Karpas-422 (cell line): ENCODE results near the gene DERA. TPM values are rescaled to one million over a fixed set of nuclear protein-coding genes. Genes with fewer than 3 reads are reported as not detected.

Experiments
- DNase-seq: peaks from one replicate; pipeline ENCODE4 v3.0.0-alpha.2; 2015
- H2AFZ ChIP-seq: fragments of 200-600 bp; sonication (generic); 2 replicates; pipeline ENCODE4 v1.6.1; 2014; ENCODE audit warnings: antibody characterized with exemption, low read length, mixed read lengths
- H3K27ac ChIP-seq: fragments of 200-600 bp; sonication (generic); 2 replicates; pipeline ENCODE4 v1.5.1; 2014; ENCODE audit warnings: mild to moderate bottlenecking, low read length, moderate library complexity
- H3K27me3 ChIP-seq: fragments of 200-600 bp; sonication (generic); 2 replicates; pipeline ENCODE4 v1.6.1; 2014; ENCODE audit warnings: low read length, mixed read lengths
- H3K36me3 ChIP-seq: fragments of 200-600 bp; sonication (generic); 2 replicates; pipeline ENCODE4 v1.6.1; 2014; ENCODE audit warnings: low read length, mixed read lengths; ENCODE audit not compliant: insufficient read depth
- H3K4me1 ChIP-seq: fragments of 200-600 bp; sonication (generic); 2 replicates; pipeline ENCODE4 v1.6.1; 2014; ENCODE audit warnings: mild to moderate bottlenecking, low read length, mixed read lengths
- H3K4me2 ChIP-seq: fragments of 200-600 bp; sonication (generic); 2 replicates; pipeline ENCODE4 v1.6.1; 2014; ENCODE audit warnings: low read length, low read depth, mild to moderate bottlenecking; ENCODE audit not compliant: poor library complexity, severe bottlenecking
- H3K4me3 ChIP-seq: fragments of 200-600 bp; sonication (generic); 2 replicates; pipeline ENCODE4 v1.5.1; 2014; ENCODE audit warnings: mild to moderate bottlenecking, antibody characterized with exemption, low read length, mixed read lengths
- H3K79me2 ChIP-seq: fragments of 200-600 bp; sonication (generic); 2 replicates; pipeline ENCODE4 v1.6.1; 2014; ENCODE audit warnings: mild to moderate bottlenecking, low read length, mixed read lengths
- H3K9ac ChIP-seq: fragments of 200-600 bp; sonication (generic); 2 replicates; pipeline ENCODE4 v1.6.0; 2014; ENCODE audit warnings: low read length
- H3K9me2 ChIP-seq: fragments of 200-600 bp; sonication (generic), shearing (Covaris generic); replicated peaks from 2 replicates; pipeline ENCODE4 v1.6.0; 2014; ENCODE audit warnings: mild to moderate bottlenecking, low read length, moderate library complexity; ENCODE audit not compliant: insufficient read depth
- H3K9me3 ChIP-seq: fragments of 300-700, 200-600 bp; sonication (generic); 2 replicates; pipeline ENCODE4 v1.6.1; 2014; ENCODE audit warnings: low read length, mixed read lengths
- H4K20me1 ChIP-seq: fragments of 200-600 bp; sonication (generic); 2 replicates; pipeline ENCODE4 v1.6.1; 2014; ENCODE audit warnings: mild to moderate bottlenecking, antibody characterized with exemption, low read length, low read depth; ENCODE audit not compliant: insufficient read depth
- total RNA-seq: library from RNA; depleted of rRNA; stranded (reverse); fragments of >200 nt; shearing (Covaris generic); gene quantifications from 2 replicates; pipeline ENCODE4 v1.2.3, GENCODE V29; 2014; ENCODE audit warnings: low replicate concordance

The DERA gene
- total RNA-seq, 1 experiment from 2014 or later, result 11.1 TPM

- no peak for DNase-seq
- H3K27me3 ChIP-seq, result no peaks in the 10 kb centered on the region
- H3K36me3 ChIP-seq, result no peaks in the 10 kb centered on the region
- no peak overlapping the region for H2AFZ ChIP-seq
- peaks cover 24% of the 10 kb centered on the region for H3K4me1 ChIP-seq
- H4K20me1 ChIP-seq, result no peaks in the 10 kb centered on the region
- no peak overlapping the region for H3K27ac ChIP-seq
- H3K9ac ChIP-seq, result no peak overlapping the region
- no peak overlapping the region for H3K4me3 ChIP-seq
- no peak overlapping the region for H3K4me2 ChIP-seq
- H3K9me3 ChIP-seq, result no peaks in the 10 kb centered on the region
- no peaks in the 10 kb centered on the region for H3K9me2 ChIP-seq
- no peaks in the 10 kb centered on the region for H3K79me2 ChIP-seq
These were observed 76.6 kb downstream of the DERA start for GRCh38 chr12:15987696-15988095.

- Histone ChIP-seq H3K27ac (no peak overlapping the region), H3K4me2 (no peak overlapping the region), H3K4me3 (no peak overlapping the region), H3K36me3 (no peaks in the 10 kb centered on the region), H3K9me3 (no peaks in the 10 kb centered on the region), H3K27me3 (no peaks in the 10 kb centered on the region), H3K79me2 (no peaks in the 10 kb centered on the region), H3K9ac (no peak overlapping the region), H3K4me1 (peaks cover 24% of the 10 kb centered on the region), H3K9me2 (no peaks in the 10 kb centered on the region), H4K20me1 (no peaks in the 10 kb centered on the region), H2AFZ (no peak overlapping the region)
- DNase-seq, result no peak
These were observed 78.0 kb downstream of the DERA start for GRCh38 chr12:15988983-15989755.

- H3K79me2 ChIP-seq, result no peaks in the 10 kb centered on the region
These were observed 84.7 kb downstream of the DERA start for GRCh38 chr12:15995801-15996200.

GRCh38 chr12:15996254-15996653, 85.1 kb downstream of the DERA start:
- H3K79me2 ChIP-seq, result no peaks in the 10 kb centered on the region
- no peaks in the 10 kb centered on the region for H3K9me3 ChIP-seq
- no peak overlapping the region for H2AFZ ChIP-seq
- H3K27me3 ChIP-seq, result no peaks in the 10 kb centered on the region
- no peaks in the 10 kb centered on the region for H3K4me1 ChIP-seq
- H4K20me1 ChIP-seq, result no peaks in the 10 kb centered on the region
- H3K36me3 ChIP-seq, result no peaks in the 10 kb centered on the region
- H3K4me2 ChIP-seq, result no peak overlapping the region
- DNase-seq, result peak; percentile 45
- H3K27ac ChIP-seq, result no peak overlapping the region
- no peaks in the 10 kb centered on the region for H3K9me2 ChIP-seq
- H3K4me3 ChIP-seq, result no peak overlapping the region
- H3K9ac ChIP-seq, result no peak overlapping the region

More at GRCh38 chr12:15995801-15996200, 84.7 kb downstream of the DERA start:
- Histone ChIP-seq H4K20me1 (no peaks in the 10 kb centered on the region), H2AFZ (no peak overlapping the region), H3K4me2 (no peak overlapping the region), H3K4me1 (no peaks in the 10 kb centered on the region), H3K36me3 (no peaks in the 10 kb centered on the region), H3K9ac (no peak overlapping the region), H3K27me3 (no peaks in the 10 kb centered on the region), H3K9me2 (no peaks in the 10 kb centered on the region), H3K9me3 (no peaks in the 10 kb centered on the region), H3K27ac (no peak overlapping the region), H3K4me3 (no peak overlapping the region)
- DNase-seq, result no peak

- Histone ChIP-seq H3K4me1 (no peaks in the 10 kb centered on the region), H4K20me1 (no peaks in the 10 kb centered on the region), H3K9me2 (no peaks in the 10 kb centered on the region), H3K79me2 (no peaks in the 10 kb centered on the region), H3K4me3 (no peak overlapping the region), H2AFZ (no peak overlapping the region), H3K27ac (no peak overlapping the region), H3K27me3 (no peaks in the 10 kb centered on the region), H3K4me2 (no peak overlapping the region), H3K36me3 (no peaks in the 10 kb centered on the region), H3K9ac (no peak overlapping the region), H3K9me3 (no peaks in the 10 kb centered on the region)
- DNase-seq, result no peak
These were observed 85.8 kb downstream of the DERA start for GRCh38 chr12:15996948-15997347.

- Histone ChIP-seq H3K27me3 (no peaks in the 10 kb centered on the region), H3K36me3 (no peaks in the 10 kb centered on the region), H3K4me2 (no peak overlapping the region), H3K27ac (no peak overlapping the region), H3K4me1 (no peaks in the 10 kb centered on the region), H3K9me3 (no peaks in the 10 kb centered on the region), H3K4me3 (no peak overlapping the region), H4K20me1 (no peaks in the 10 kb centered on the region), H2AFZ (no peak overlapping the region), H3K9me2 (no peaks in the 10 kb centered on the region), H3K79me2 (no peaks in the 10 kb centered on the region), H3K9ac (no peak overlapping the region)
- DNase-seq, result no peak
These were observed 86.8 kb downstream of the DERA start for GRCh38 chr12:15997910-15998309.

- H3K4me3 ChIP-seq, result no peak overlapping the region
- H3K4me2 ChIP-seq, result no peak overlapping the region
These were observed 91.7 kb downstream of the DERA start for GRCh38 chr12:16002880-16003279.

GRCh38 chr12:16003460-16003859, 92.3 kb downstream of the DERA start:
- Histone ChIP-seq H3K79me2 (no peaks in the 10 kb centered on the region), H3K9me2 (no peaks in the 10 kb centered on the region), H3K27me3 (no peaks in the 10 kb centered on the region), H3K4me2 (no peak overlapping the region), H3K9me3 (no peaks in the 10 kb centered on the region), H3K4me3 (no peak overlapping the region), H3K9ac (no peak overlapping the region), H2AFZ (no peak overlapping the region), H3K27ac (no peak overlapping the region), H3K4me1 (no peaks in the 10 kb centered on the region), H4K20me1 (no peaks in the 10 kb centered on the region), H3K36me3 (no peaks in the 10 kb centered on the region)
- DNase-seq, result no peak

More at GRCh38 chr12:16002880-16003279, 91.7 kb downstream of the DERA start:
- Histone ChIP-seq H3K9me3 (no peaks in the 10 kb centered on the region), H3K27me3 (no peaks in the 10 kb centered on the region), H3K27ac (no peak overlapping the region), H3K36me3 (no peaks in the 10 kb centered on the region), H3K79me2 (no peaks in the 10 kb centered on the region), H3K4me1 (no peaks in the 10 kb centered on the region), H2AFZ (no peak overlapping the region), H3K9me2 (no peaks in the 10 kb centered on the region), H4K20me1 (no peaks in the 10 kb centered on the region), H3K9ac (no peak overlapping the region)
- DNase-seq, result no peak
